ENCODE data around the gene GALNT2. TPM values are rescaled to one million over a fixed set of nuclear protein-coding genes. Genes with fewer than 3 reads are reported as not detected.

Gene GALNT2
- total and polyA plus RNA-seq, 2 of the 4 experiments (the other 2 are of a cell fraction): 50.4 to 189 TPM

DNA sequence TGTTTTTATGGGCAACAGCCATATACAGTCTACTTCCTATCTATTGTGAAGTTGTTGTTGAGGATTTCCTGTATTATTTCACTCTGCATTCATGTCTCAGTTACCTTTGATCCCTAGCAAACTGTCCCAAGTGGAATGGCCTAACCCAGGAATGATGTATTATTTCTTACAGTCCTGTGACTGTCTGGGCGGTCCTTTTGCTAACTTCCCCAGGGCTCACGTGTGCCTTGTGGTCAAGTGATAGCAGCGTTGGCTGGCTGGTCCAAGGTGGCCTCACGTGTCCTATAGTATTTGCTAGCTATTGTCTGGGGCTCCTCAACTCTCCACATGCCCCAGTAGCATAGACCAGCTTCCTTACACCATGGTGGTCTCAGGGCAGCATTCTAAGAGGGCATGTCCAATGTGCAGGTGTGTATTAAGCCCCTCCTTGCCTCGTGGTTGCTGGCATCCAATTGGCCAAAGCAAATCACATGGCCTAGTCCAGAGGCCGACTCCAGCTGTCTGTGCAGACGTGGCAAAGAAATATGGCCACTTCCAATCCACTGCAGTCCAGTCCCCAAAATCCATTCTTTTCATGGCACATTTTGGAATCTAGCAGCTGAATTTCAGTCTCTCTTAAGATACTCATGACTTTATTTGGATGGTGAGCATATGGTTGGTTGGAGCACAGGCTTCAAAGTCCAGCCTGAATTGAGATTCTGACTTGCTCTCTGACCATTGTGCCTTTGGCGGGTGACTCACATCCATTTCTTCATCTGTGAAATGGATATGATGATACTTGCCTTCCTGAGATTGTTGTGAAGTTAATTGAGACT lies 94.1 kb downstream of the GALNT2 start:
- DNase-seq (peak; percentile 46), ATAC-seq (ENCODE audit: low read depth) (no peak)
- Histone ChIP-seq H2BK15ac (ENCODE audit: low read depth, low read length) (no peak overlapping the region), H3K14ac (replicated peaks; ENCODE audit: low read depth, low read length) (no peak overlapping the region), H3K27me3 (ENCODE audit: control insufficient read depth, insufficient read depth, low read length) (no peaks in the 10 kb centered on the region), H3K4me2 (ENCODE audit: low read depth, low read length) (no peak overlapping the region), H3K18ac (ENCODE audit: low read depth, low read length) (no peak overlapping the region), H3K36me3 (ENCODE audit: control insufficient read depth, insufficient read depth, low read length) (no peaks in the 10 kb centered on the region), H3K9ac (ENCODE audit: low read depth, low read length) (no peak overlapping the region), H3K4me3 (ENCODE audit: insufficient read depth, low read depth, low read length) (no peak overlapping the region), H4K91ac (ENCODE audit: insufficient read depth, low read depth, low read length) (no peak overlapping the region), H3K23ac (ENCODE audit: low read depth, low read length) (no peak overlapping the region), H4K5ac (ENCODE audit: low read depth, low read length) (no peak overlapping the region), H3K9me3 (ENCODE audit: control insufficient read depth, insufficient read depth, low read length) (no peaks in the 10 kb centered on the region), H3K4me1 (ENCODE audit: control insufficient read depth, insufficient read depth, low read length) (peaks cover 13% of the 10 kb centered on the region), H2BK20ac (ENCODE audit: low read depth, low read length) (no peak overlapping the region), H3K56ac (ENCODE audit: extremely low read depth, insufficient read depth, low read length) (no peak overlapping the region), H4K20me1 (ENCODE audit: insufficient read depth, low read length) (peaks cover 68% of the 10 kb centered on the region), H3K9me1 (ENCODE audit: insufficient read depth, low read length) (peaks cover 18% of the 10 kb centered on the region), H2AK5ac (ENCODE audit: low read depth, low read length) (peak overlapping the region; percentile 38), H3K27ac (ENCODE audit: insufficient read depth, low read length) (no peak overlapping the region), H2AK9ac (replicated peaks; ENCODE audit: low read depth, low read length, poor library complexity) (no peak overlapping the region), H3K4ac (ENCODE audit: low read depth, low read length) (no peak overlapping the region), H4K8ac (ENCODE audit: low read depth in 2 of 2, low read length in 2 of 2) (no peak overlapping the region), H2AFZ (replicated peaks; ENCODE audit: low read length, poor library complexity) (no peak overlapping the region), H2BK5ac (ENCODE audit: low read depth, low read length, poor library complexity, severe bottlenecking) (no peak overlapping the region), H3K79me1 (ENCODE audit: low read depth in 1 of 2, low read length in 2 of 2) (peaks cover 50 to 79% of the 10 kb centered on the region in 2 experiments), H2BK120ac (ENCODE audit: low read depth, low read length) (no peak overlapping the region)
- in situ Hi-C loops (cut with MboI; ENCODE audit: low sequenced_read_pairs) (no loop called here), dilution Hi-C loops (cut with HindIII; ENCODE audit: low sequenced_read_pairs, unreplicated experiment) (no loop called here), intact Hi-C loops (cut with micrococcal nuclease) (no loop called here)
- ChIA-PET CTCF (no interaction called here), POLR2A (ENCODE audit: unreplicated experiment) (interaction anchor here (0.8 kb wide), 1 partner anchor 22 kb away, joined by 4 read pairs; no protein-coding TSS in a partner anchor)
- BruUV-seq (replicated peaks): no TSS peak
- WGBS, 2 experiments (ENCODE audit: extremely low coverage in 2 of 2, insufficient read length in 1 of 2): 100% methylated on average over 3 of the region's 8 CpGs; no CpG with 5 or more reads in 1 of the 2 experiments
- TF ChIP-seq RCOR1 (IDR thresholded peaks at IDR 0.05; ENCODE audit: insufficient replicate concordance, low read length) (no peak), CEBPB (IDR thresholded peaks at IDR 0.05; ENCODE audit: low read depth, low read length) (0 out of 2 replicates have a peak, but pooled peaks have one; percentile 10), SMC3 (IDR thresholded peaks at IDR 0.05; ENCODE audit: low read depth, low read length) (no peak), BHLHE40 (IDR thresholded peaks at IDR 0.05; ENCODE audit: low read depth, low read length) (no peak), ELK1 (IDR thresholded peaks at IDR 0.05; ENCODE audit: borderline replicate concordance, low read depth, low read length) (no peak), MAZ (IDR thresholded peaks at IDR 0.05; ENCODE audit: borderline replicate concordance, low read depth, low read length) (no peak)

Measured in IMR-90 (cell line).